ENCODE data around the gene HS6ST1.
"Not testable (repeated sequence)": the region's sequence is repeated elsewhere in the genome, so short reads cannot be mapped to it uniquely, and the experiment has no call there.

Gene HS6ST1

DNA sequence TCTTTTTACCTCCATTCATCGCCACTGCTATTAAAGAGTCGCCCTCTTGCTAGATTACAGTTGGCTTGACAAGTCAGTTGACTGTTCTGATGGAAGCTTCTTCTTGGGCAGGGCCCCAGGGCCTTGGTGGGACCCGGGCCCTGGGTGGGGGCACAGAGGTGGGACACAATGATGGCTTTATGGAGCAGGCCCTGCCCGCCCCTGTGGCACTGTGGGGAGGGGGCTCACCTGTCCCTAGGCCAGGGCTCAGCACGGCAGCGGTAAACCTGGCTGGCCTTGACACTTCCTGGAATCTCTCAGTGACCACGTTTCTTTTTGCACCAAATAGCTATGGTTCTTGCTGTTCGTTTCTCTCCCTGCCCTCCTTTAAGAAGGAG is 4.9 kb upstream of the HS6ST1 start:
- DNase-seq (ENCODE audit: low spot score in 2 of 2) (peak in 1 of 2 donors; percentile 2), ATAC-seq (replicated peaks; ENCODE audit: extremely low read depth, poor library complexity, severe bottlenecking) (no peak)
- Mint-ChIP-seq H3K27me3 (peaks cover 9% of the 10 kb centered on the region), H3K9me3 (no peaks in the 10 kb centered on the region), H3K4me1 (peaks cover 16% of the 10 kb centered on the region), H3K27ac (ENCODE audit: low read depth) (peak overlapping the region; percentile 7), H3K4me3 (peak overlapping the region; percentile 65), H3K36me3 (ENCODE audit: insufficient read depth) (peaks cover 2% of the 10 kb centered on the region)

DNA sequence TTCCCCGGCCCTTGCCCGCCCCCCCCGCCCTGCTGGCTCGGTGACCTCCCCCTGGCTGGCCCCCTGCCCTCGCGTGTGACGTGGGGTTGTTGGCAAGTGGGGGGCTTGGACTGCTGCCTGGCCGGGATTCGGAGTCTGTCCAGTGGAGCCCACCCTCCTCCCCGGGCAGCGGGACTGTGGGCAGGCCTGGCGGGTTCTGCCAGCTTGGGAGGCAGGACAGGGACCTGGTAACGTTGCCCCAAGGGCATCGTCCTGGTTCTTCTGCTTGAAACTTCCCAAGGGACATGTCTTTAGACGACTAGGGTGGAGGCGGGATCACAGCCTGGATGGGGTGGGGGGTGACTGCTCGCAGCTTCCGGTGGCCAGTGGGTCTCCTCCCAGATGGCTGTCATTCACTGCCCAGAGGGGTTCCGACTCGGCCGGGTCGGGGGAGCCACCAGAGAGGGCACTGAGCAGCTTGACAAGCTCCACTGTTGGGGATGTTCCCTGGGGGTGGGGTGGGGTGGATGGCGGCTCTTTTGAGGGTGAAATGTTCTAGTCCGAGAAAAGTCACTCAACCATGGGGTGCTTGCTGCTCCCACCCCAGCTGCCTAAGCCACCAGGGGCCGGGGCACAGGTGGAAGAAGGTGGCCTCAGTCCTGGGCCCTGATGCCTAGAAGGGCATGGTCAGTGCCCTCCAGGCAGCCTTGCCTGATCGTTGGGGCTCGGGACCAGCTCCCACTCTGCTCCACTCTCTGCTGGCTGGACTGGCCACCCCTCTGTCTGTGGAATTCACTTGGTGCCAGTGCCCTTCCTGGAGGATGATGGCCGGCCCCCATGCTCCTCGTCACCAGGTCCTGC is 4.3 kb upstream of the HS6ST1 start:
- ATAC-seq (replicated peaks; ENCODE audit: extremely low read depth, poor library complexity, severe bottlenecking), result no peak
- peak in 1 of 2 donors; percentile 12 for DNase-seq (ENCODE audit: low spot score in 2 of 2)
- peak overlapping the region; percentile 65 for H3K4me3 Mint-ChIP-seq
- H3K27me3 Mint-ChIP-seq, result peaks cover 9% of the 10 kb centered on the region
- H3K27ac Mint-ChIP-seq (ENCODE audit: low read depth), result peak overlapping the region; percentile 7
- peaks cover 2% of the 10 kb centered on the region for H3K36me3 Mint-ChIP-seq (ENCODE audit: insufficient read depth)
- H3K9me3 Mint-ChIP-seq, result no peaks in the 10 kb centered on the region
- H3K4me1 Mint-ChIP-seq, result peaks cover 16% of the 10 kb centered on the region

DNA sequence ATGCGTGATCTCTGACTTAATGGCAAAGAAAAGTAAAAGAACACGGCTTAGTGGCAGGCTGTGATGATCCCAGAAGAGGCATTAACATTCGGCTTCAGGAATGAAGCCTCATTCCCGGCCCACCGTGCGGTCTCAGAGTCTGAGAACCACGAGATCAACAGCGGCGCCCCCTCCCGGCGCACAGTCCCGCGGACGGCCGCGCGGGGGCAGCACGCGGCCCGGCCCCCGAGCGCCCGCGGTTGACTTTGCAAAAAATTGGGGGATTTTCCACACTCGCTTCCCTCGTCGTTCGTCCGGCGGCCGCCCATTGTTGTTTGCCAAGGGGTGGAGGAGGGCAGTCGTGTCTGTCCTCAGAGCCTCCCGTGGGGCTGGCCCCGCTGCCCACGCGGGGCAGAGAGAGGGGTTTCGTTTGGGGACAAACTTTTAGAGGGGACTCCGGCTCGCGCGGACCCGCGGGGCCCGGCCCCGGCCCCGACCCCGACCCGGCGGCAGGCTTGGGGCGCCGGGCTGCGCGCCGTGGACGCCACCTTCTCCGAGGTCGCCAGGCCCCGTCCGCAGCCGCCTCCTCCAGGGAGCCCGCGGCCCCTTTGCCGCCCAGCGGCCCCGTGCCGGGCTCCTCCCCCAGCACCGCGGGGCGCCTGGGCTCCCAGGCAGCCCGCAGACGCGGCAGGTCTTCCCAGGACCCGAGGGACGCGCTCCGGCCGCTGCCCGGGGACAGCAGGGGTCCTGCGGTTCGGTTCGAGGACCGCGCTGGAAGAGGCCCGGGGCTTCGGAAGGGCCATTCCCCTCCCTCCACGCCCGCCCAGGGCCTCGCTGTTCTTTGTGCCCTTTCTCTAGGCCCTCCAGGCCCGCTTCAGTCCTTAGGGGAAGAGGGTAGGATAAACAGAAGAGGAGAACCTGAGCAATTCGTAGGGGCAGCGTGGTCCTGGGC is 3.4 kb upstream of the HS6ST1 start:
- ATAC-seq (replicated peaks; ENCODE audit: extremely low read depth, poor library complexity, severe bottlenecking) (peak; percentile 56), DNase-seq (ENCODE audit: low spot score in 2 of 2) (peak; percentile 71 to 75)
- Mint-ChIP-seq H3K9me3 (no peaks in the 10 kb centered on the region), H3K27ac (ENCODE audit: low read depth) (no peak overlapping the region), H3K27me3 (peaks cover 9% of the 10 kb centered on the region), H3K4me1 (peaks cover 21% of the 10 kb centered on the region), H3K36me3 (ENCODE audit: insufficient read depth) (peaks cover 2% of the 10 kb centered on the region), H3K4me3 (peak overlapping the region; percentile 56)

DNA sequence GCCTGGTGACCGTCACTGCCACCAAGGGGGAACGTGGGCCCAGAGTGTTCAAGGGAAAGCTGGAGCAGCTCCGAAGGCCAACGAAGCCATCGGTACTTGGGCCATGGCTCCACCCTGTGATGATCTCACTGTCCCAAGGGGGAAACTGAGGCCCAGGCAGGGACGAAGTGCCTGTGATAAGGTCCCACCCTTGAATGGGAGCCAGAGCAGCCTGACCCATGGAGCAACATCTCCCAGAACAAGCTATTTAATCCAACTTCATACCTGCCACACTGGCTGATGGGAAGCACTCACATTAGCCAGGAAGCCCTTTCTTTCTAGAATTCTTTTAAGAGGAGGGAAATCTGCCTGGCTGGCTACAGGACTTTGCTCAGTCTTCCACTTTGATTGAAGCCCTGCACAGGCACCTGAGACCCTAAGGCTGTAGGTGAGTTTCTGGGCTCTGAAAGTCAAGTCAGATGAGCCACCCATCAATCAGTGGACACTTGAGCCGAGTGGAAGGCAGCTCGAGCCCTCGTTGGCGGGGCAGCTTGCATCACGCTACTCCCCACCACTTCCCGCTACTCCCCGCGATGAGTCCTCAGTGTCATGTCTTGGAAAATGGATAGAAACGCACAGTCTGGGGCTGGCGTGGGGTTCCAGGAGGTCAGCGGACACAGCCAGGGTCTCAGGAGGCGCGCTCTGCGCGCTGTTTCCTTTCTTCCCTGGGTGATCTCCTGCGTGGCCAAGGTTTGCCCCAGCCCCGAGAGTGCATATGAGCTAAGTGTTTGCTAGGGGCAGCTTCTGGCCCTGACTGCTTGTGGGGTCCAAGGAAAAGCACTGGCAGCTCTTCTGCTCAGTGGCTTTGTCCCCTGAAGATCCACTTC is 2.5 kb upstream of the HS6ST1 start:
- Mint-ChIP-seq H3K4me3 (peak overlapping the region; percentile 56), H3K36me3 (ENCODE audit: insufficient read depth) (peaks cover 2% of the 10 kb centered on the region), H3K27ac (ENCODE audit: low read depth) (peak overlapping the region; percentile 58), H3K27me3 (peaks cover 9% of the 10 kb centered on the region), H3K4me1 (peaks cover 30% of the 10 kb centered on the region), H3K9me3 (no peaks in the 10 kb centered on the region)
- DNase-seq (ENCODE audit: low spot score in 2 of 2), result no peak
- ATAC-seq (replicated peaks; ENCODE audit: extremely low read depth, poor library complexity, severe bottlenecking), result no peak

DNA sequence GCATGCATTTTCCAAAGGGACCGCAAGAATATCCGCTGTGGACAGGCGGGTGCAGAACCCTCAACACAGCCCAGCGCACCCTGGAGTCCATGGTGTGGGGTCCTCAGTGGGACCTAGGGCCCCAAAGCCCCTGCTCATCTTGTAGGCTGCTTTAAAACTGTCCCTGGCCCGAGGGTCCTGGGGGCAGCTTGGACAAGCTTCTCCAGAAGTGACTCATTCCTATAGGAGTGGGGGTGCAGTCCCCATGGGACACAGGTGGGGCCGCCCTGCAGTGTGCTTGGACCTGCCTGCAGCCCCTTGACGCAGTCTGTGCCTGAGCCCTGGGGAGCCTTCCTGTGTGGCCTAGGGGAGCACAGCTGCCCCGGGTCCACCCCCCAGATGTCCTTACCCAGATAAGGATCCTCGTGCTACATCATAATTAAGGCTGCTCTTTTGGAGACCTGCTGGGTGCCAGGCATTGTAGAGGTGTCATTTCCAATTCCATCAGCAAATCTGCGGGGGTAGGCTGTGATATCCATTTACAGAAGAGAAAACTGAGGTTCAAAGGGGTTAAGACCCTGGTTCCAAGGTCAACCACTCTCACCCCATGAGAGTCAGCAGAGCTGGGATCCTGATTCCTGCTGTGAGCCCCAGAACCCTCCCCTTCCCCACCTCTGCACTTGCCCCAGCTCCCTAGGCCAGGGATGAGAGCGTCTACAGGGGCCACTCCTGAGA is 1.7 kb upstream of the HS6ST1 start:
- Mint-ChIP-seq H3K27me3 (peaks cover 9% of the 10 kb centered on the region), H3K4me3 (peak overlapping the region; percentile 56), H3K27ac (ENCODE audit: low read depth) (peak overlapping the region; percentile 58), H3K4me1 (peaks cover 33% of the 10 kb centered on the region), H3K36me3 (ENCODE audit: insufficient read depth) (peaks cover 2% of the 10 kb centered on the region), H3K9me3 (no peaks in the 10 kb centered on the region)
- ATAC-seq (replicated peaks; ENCODE audit: extremely low read depth, poor library complexity, severe bottlenecking), result no peak
- no peak for DNase-seq (ENCODE audit: low spot score in 2 of 2)

DNA sequence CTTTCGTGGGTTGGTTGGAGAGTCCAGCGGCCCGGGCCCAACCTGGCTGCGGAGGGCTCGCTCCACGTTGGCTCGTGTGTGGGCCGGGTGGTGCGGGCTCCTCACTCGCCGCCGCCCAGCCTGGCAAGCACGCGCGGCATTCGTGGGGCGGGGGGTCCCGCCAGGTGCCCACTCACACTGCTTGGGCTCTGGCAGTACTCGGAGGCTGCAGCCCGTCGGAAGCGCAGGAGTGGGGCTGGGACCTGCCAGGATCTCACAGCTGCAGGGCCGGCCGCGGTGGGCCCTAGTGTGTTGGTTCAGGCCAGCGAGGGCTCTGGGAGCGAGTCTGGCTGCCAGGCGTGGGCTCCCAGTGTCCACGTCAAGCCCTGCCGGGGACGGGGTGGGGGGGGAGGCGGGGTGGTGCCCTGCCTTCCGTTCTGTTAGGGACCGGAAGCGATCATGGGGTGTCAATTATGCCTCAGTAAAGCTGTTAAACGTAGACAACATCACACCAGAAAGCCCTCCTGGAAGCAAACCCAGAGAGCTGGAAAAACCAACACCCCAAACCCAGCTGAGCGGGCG is 1.0 kb upstream of the HS6ST1 start:
- DNase-seq (ENCODE audit: low spot score in 2 of 2) (no peak), ATAC-seq (replicated peaks; ENCODE audit: extremely low read depth, poor library complexity, severe bottlenecking) (no peak)
- Mint-ChIP-seq H3K9me3 (no peaks in the 10 kb centered on the region), H3K27ac (ENCODE audit: low read depth) (no peak overlapping the region), H3K4me1 (peaks cover 39% of the 10 kb centered on the region), H3K4me3 (peak overlapping the region; percentile 62), H3K27me3 (peaks cover 9% of the 10 kb centered on the region), H3K36me3 (ENCODE audit: insufficient read depth) (peaks cover 2% of the 10 kb centered on the region)

DNA sequence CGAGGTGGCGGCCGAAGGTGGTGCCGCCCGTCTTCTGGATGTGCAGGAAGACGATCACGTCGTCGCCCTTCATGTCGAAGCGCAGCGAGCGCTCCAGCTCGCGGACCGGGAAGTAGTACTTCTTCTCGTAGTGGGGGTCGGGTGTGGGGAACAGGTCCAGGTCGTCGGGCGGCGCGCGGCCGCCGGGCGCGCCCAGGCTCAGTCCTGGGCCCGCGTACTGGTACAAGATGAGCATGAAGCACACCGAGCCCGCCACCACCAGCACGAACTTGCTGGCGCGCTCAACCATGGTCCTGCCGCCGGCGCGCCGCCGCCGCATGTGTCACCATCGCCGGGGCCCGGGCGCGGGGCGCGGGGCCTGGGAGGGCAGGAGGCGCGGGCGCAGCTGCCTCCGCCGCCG is 423 bp downstream of the HS6ST1 start:
- DNase-seq (ENCODE audit: low spot score in 2 of 2) (peak in 1 of 2 donors; percentile 22), ATAC-seq (replicated peaks; ENCODE audit: extremely low read depth, poor library complexity, severe bottlenecking) (peak; percentile 15)
- not testable (repeated sequence) for H3K27ac Mint-ChIP-seq (ENCODE audit: low read depth)

DNA sequence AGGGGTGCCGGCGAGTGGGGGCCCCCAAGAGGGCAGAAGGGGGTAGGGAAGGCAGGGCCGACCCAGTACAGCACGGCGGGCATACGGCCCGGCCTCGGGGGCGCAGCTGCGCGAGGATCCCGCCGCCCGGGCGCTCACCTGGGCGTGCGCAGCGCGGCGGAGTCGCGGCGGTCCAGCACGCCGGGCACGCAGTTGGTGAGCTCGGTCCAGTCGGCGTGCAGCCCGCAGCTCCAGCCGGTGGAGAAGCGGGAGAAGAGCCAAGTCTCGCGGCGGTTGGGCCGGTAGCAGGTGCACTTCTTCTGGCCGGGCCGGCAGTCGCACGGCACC is 806 bp downstream of the HS6ST1 start:
- Mint-ChIP-seq H3K27ac (ENCODE audit: low read depth) (peak overlapping the region; percentile 41), H3K4me1 (peaks cover 50% of the 10 kb centered on the region), H3K4me3 (peak overlapping the region; percentile 84)
- H3K27me3 Mint-ChIP-seq; ATAC-seq (replicated peaks; ENCODE audit: extremely low read depth, poor library complexity, severe bottlenecking); H3K9me3 Mint-ChIP-seq; DNase-seq (ENCODE audit: low spot score in 2 of 2); H3K36me3 Mint-ChIP-seq (ENCODE audit: insufficient read depth): not testable (repeated sequence)

More for the DNA sequence above, 423 bp downstream of the HS6ST1 start:
- not testable (repeated sequence) for H3K27me3 Mint-ChIP-seq; H3K36me3 Mint-ChIP-seq (ENCODE audit: insufficient read depth); H3K9me3 Mint-ChIP-seq
- Mint-ChIP-seq H3K4me1 (peaks cover 48% of the 10 kb centered on the region), H3K4me3 (peak overlapping the region; percentile 62)

DNA sequence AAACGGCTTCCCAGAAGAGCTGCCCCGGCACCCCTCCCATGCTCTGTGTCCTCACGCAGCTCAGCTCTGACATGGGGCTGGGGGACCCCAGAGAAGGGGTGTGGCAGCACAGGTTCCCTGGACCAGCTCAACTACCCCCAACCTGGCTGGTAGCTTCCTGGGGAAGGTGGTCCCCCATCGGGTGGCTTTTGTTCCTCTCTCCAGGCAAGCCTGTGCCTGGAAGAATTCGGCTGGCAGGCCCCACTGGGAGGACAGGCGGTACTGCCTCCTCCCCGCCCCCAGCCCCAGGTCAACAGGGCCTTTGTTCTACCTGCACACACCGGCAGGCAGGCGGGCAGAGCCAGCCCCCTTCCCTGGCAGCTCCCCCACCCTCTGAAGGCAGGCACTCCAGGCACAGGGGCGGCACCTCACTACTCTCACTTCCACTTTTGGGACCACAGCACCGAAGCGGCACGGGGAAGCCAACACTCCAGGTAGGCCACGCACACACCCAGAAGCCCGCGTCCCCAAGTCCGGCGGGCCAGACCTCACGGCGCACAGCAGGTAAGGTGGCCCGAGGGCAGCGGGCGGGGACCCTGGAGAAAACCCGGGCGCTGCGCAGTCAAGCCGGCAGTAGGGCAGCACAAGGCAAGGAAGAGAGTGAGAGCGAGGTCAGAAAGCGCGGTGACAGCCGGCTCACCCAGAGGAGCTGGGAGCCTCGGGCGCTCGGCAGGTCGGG is 1.3 kb downstream of the HS6ST1 start:
- peaks cover 5% of the 10 kb centered on the region for H3K36me3 Mint-ChIP-seq (ENCODE audit: insufficient read depth)
- peaks cover 9% of the 10 kb centered on the region for H3K27me3 Mint-ChIP-seq
- H3K27ac Mint-ChIP-seq (ENCODE audit: low read depth), result peak overlapping the region; percentile 41
- no peak for ATAC-seq (replicated peaks; ENCODE audit: extremely low read depth, poor library complexity, severe bottlenecking)
- DNase-seq (ENCODE audit: low spot score in 2 of 2), result peak in 1 of 2 donors; percentile 14
- H3K4me1 Mint-ChIP-seq, result peaks cover 51% of the 10 kb centered on the region
- no peaks in the 10 kb centered on the region for H3K9me3 Mint-ChIP-seq
- H3K4me3 Mint-ChIP-seq, result peak overlapping the region; percentile 84

DNA sequence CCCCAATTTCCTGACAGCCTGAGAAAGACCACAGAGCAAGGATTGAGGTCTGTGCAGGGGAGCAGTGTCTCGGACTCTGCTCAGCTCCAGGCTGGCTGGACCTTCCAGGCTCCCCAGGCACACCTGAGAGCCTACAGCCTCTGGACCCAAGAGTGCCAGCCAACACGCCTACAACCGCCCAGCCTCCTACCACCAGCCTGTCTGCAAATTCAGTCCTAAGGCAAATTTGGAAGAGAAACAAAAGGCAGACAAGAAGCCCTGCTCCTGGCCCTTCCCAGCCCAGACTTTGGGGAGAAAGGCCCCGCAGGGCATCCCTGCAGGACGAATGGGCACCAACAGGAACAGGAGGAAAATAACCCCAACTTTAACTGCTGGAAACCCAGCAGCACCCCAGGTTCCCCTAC is 1.9 kb downstream of the HS6ST1 start:
- DNase-seq (ENCODE audit: low spot score in 2 of 2) (peak in 1 of 2 donors; percentile 12), ATAC-seq (replicated peaks; ENCODE audit: extremely low read depth, poor library complexity, severe bottlenecking) (no peak)
- Mint-ChIP-seq H3K36me3 (ENCODE audit: insufficient read depth) (peaks cover 5% of the 10 kb centered on the region), H3K27me3 (peaks cover 9% of the 10 kb centered on the region), H3K27ac (ENCODE audit: low read depth) (no peak overlapping the region), H3K4me3 (peak overlapping the region; percentile 84), H3K4me1 (peaks cover 51% of the 10 kb centered on the region), H3K9me3 (no peaks in the 10 kb centered on the region)

Measured in central memory CD8-positive, alpha-beta T cell (primary cell).